Measurements from ENCODE around the gene NFIB. TPM values are rescaled to one million over a fixed set of nuclear protein-coding genes. Genes with fewer than 3 reads are reported as not detected.

NFIB gene
- total and polyA plus RNA-seq, 10 of the 15 experiments (the other 5 are each of a cell fraction or from before 2014, with no cell fraction given) = under 0.01 to 0.19 (median 0.05) TPM; not detected in 3

- Histone ChIP-seq H3K79me2 (ENCODE audit: control insufficient read depth, insufficient read depth, low read length) (no peaks in the 10 kb centered on the region), H3K9me3 (replicated peaks; ENCODE audit: control insufficient read depth, insufficient read depth, low read length) (no peaks in the 10 kb centered on the region), H3K27ac (ENCODE audit: control insufficient read depth, insufficient read depth) (no peak overlapping the region), H3K36me3 (ENCODE audit: control insufficient read depth in 2 of 2, insufficient read depth in 2 of 2, low read length in 1 of 2) (no peaks in the 10 kb centered on the region), H4K20me1 (ENCODE audit: control insufficient read depth, insufficient read depth) (no peaks in the 10 kb centered on the region), H3K9ac (ENCODE audit: control insufficient read depth, insufficient read depth, low read length) (no peak overlapping the region), H2AFZ (ENCODE audit: control insufficient read depth, low read depth, low read length) (no peak overlapping the region), H3K4me2 (ENCODE audit: control insufficient read depth, insufficient read depth) (no peak overlapping the region), H3K4me3 (no peak overlapping the region), H3K4me1 (ENCODE audit: control insufficient read depth, insufficient read depth, low read length) (no peaks in the 10 kb centered on the region), H3K27me3 (replicated peaks in 1 of 2; ENCODE audit: control insufficient read depth in 2 of 2, insufficient read depth in 2 of 2, low read length in 1 of 2) (peaks cover 0 to 1% of the 10 kb centered on the region in 2 experiments; a peak in 2 of 4 replicates)
- no TSS peak for BruUV-seq (replicated peaks)
- FAIRE-seq (no peak), ATAC-seq (no peak), DNase-seq (ENCODE audit: low read depth, low spot score) (no peak)
- intact Hi-C loops (cut with micrococcal nuclease; ENCODE audit: unreplicated experiment) = no loop called here
- no peak for TF ChIP-seq RCOR1 (conservative IDR thresholded peaks at IDR 0.05; ENCODE audit: low read depth, low read length)
- no peak for TF ChIP-seq MTA2 (IDR thresholded peaks at IDR 0.05; ENCODE audit: low read depth)
- TF ChIP-seq FOS (IDR thresholded peaks at IDR 0.05; ENCODE audit: borderline replicate concordance, extremely low read depth, insufficient read length) = no peak
- TF ChIP-seq PML (IDR thresholded peaks at IDR 0.05; ENCODE audit: low read length) = no peak
- TF ChIP-seq SRF (IDR thresholded peaks at IDR 0.05; ENCODE audit: low read depth in 2 of 2, low read length in 2 of 2) = no peak
- no peak for TF ChIP-seq E2F8 (IDR thresholded peaks at IDR 0.05; ENCODE audit: low read depth, partially characterized antibody)
- TF ChIP-seq BCLAF1 (IDR thresholded peaks at IDR 0.05) = no peak
- TF ChIP-seq ZNF622 (IDR thresholded peaks at IDR 0.05) = no peak
- no peak for TF ChIP-seq NFIC (IDR thresholded peaks at IDR 0.05; ENCODE audit: low read depth, low read length)
- TF ChIP-seq HDAC2 (IDR thresholded peaks at IDR 0.05) = no peak
- no peak for TF ChIP-seq PAX5 (IDR thresholded peaks at IDR 0.05; ENCODE audit: borderline replicate concordance, low read depth, low read length)
- no peak for TF ChIP-seq ZNF217 (IDR thresholded peaks at IDR 0.05)
- TF ChIP-seq KAT2A (conservative IDR thresholded peaks at IDR 0.05; ENCODE audit: control insufficient read depth, low read depth, low read length) = no peak
- RAD21 ChIA-PET (ENCODE audit: unreplicated experiment) = no interaction called here
- in situ Hi-C loops (cut with MboI) = no loop called here
- CTCF ChIA-PET = no interaction called here
- POLR2A ChIA-PET = no interaction called here
- WGBS (ENCODE audit: insufficient coverage, insufficient replicate concordance, low lambda C conversion rate, missing lambda C conversion rate) = 11% methylated on average over 4 of the region's 4 CpGs
- SMC1A ChIA-PET (ENCODE audit: uncharacterized antibody, unreplicated experiment) = no interaction called here
Measured at GRCh38 chr9:14258660-14259239, 55.2 kb downstream of the NFIB start.

Data from GM12878 (cell line).